ENCODE results near the gene PRKCA.

The PRKCA gene

DNA sequence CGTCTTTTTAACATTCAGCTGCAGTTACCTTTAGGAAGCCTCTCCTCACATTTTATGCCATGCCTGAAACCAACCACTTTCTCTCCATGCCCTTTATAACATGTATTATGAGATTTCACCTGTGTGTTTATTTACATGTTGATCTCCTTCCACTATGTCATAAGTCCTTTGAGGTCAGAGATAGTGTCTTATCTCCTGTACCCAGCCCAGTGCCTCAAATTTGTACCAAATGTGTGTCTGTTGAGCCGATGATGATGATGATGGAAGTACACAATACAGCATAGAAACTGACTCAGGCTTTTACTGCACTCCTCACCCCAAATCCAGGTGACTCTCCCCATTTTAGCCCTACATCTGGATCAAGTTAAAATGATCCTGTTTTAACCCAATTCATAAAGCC lies 353.0 kb downstream of the PRKCA start:
- no peak for DNase-seq (ENCODE audit: low read depth)

DNA sequence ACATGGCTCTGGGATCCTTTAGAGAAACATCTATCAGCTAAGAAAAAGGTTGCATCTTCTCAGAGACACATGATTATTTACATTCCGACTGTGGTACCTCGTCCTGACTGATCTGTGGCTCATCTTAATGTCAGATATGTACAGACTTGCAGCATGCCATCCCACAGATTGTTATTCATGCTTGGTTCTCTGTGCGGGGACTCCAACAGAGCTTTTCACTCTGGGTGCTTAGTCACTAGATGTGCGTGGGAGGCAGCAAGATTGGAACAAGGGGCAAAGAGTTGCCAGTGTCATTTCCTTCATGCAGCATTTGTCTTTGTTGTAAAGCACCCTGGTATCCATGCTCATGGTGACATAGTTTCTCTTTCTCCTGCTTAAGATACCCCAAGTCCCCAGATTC lies 353.4 kb downstream of the PRKCA start:
- DNase-seq (ENCODE audit: low read depth): no peak

DNA sequence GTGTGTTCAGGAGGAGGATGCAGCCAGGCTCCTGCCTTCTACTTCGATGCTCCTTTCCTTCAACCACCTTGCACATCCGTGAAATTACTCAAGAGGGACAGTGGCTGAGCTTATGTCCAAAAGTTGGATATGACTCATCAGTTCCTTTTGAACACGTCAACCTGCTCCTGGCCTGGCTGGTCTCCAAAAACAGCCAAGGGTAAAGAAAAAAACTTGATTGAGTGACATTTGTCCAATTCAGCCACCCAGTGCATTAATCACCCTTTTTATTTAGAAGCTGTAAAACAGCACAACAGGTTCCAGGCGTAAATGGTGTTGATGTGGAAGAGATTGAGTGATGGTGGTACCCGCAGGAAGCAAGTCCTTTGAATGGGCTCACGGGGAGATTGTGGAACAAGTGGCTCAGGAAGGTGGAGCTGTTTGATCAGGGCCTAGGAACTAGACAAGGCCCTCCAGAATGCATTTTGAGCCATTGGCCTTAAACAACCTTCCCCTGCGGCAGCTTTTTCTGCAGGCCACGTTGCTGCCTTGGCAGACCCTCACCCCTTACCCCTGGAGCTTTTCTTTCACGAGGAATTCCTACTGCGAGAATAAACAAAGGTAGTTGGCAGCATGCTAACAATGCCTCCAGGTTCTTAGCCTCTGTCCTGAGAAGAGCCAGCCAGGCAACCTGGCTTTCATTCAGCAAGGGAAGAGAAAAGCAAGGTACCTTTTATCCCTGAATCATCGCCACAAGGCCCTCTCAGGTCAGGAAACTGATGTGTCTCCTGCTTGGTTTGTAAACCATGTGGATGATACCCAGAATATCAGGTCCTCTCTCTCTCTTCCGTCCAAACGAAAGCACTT lies 359.2 kb downstream of the PRKCA start:
- no peak for DNase-seq (ENCODE audit: low read depth)

DNA sequence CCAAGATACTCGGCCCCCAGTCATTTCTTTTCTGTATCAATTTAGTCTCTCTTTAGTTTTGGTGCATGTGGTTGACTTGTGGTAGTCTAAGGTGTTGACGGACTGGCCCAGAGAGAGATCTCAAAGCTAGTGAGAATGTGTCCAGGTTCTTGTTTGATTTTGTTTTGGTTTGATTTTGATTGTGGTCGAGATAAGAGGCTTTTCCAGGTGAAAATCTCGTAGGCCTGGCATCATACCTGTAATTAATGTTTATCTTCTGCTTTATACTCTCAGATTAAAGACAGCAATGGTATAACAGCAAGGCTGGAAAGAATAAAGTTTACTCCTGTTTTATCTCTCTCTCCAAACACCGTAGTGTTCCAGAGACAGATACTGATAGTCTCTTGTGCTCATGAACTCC lies 360.1 kb downstream of the PRKCA start:
- no peak for DNase-seq (ENCODE audit: low read depth)

DNA sequence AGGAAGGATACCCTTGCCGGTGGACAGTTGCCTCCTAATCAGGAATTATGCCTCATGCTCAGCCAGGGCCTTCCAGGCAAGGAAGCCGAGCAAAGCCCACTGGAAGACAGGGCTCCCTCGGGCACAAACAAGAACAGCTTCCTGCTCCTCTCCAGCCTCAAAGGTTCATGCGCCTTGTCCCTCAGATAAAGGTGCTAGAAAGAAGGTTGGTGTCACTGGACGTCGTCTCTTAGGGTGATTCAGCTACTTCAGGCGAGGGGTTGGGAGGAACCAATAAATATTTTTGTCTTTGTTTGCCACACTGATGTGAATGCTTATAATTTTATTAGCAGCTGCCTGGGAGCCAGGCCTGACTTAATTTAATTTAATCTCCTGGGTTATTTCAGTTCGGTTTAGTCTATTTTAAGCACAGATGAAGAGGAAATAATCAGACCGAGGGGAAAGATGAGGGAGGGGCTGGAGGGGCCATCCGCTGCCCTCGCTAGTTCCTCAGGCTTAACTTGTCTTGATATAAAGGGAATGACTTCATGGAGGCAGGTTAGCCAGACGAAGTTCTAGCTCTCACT lies 360.7 kb downstream of the PRKCA start:
- no peak for DNase-seq (ENCODE audit: low read depth)

DNA sequence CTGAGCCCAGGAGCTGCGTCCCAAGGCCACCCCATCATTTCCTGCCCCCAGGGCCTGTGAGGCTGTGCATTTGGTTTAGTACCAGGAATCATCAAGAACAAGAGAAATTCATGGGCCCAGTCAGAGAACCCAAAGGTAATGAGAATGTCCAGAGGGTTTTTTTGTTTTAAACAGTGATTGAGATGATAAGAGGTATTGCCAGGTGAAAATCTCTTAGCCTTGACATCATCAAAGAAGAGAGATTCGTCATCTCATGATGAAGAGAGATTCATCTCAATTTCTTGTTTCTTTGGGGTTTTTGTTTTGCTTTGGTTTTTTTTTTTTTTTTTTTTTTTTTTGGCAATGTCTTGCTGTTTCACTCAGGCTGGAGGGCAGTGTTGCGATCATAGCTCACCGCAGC lies 361.9 kb downstream of the PRKCA start:
- no peak for DNase-seq (ENCODE audit: low read depth)

DNA sequence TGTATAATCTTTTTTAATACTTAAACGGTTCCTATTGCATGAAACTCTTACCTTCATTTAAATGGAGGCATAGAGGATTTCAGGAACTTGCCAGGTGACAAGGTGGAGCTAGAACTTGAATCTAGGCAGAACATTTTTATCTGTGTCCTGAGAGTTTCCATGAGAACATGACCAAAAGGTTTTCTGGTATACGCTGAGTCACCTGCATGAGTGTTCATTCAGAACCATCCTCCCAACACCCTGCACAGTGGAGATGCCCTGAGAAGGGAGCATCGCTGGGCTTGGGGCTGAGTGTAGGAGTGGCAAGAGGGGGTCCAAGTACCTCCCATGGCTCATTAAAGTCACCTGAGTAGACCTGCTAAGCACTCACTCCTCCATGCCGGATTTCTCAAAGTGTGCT lies 362.8 kb downstream of the PRKCA start:
- DNase-seq (ENCODE audit: low read depth): no peak

DNA sequence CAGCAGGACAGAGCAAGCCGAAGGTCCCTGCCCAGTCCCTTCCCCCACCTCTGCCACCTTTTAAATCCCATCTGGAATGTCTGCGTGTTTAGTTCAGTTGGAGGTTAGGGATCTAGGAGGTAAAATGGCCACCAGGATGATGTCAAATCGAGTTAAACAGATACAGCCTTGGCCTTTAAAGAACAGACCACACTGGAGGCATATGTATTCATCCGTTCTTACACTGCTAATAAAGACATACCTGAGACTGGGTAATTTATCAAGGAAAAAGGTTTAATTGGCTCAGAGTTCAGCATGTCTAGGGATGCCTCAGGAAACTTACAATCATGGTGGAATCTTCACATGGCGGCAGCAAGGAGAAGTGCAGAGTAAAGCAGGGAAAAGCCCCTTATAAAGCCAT lies 364.7 kb downstream of the PRKCA start:
- no peak for DNase-seq (ENCODE audit: low read depth)

DNA sequence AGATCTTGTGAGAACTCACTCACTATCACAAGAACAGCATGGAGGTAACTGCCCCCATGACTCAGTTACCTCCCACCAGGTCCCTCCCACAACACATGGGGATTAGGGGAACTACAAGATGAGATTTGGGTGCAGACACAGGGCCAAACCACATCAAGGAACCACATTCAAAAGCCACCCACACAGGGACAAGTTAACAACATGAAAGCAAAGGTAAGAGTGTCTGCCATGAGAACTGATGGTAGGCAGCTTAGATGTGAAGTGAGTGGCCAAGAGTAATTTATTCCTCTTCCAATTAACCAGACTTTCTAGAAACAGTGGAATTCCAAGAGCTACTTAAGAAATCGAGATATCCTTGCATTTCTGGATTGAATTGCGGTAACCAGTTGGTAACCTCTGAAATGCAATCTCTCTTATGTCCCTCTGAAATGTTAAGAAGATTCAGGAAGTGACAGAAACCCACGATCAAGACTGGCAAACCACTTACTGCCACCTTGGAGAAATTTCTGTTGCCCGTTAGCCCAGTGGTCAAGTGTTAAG lies 365.1 kb downstream of the PRKCA start:
- DNase-seq (ENCODE audit: low read depth): no peak

DNA sequence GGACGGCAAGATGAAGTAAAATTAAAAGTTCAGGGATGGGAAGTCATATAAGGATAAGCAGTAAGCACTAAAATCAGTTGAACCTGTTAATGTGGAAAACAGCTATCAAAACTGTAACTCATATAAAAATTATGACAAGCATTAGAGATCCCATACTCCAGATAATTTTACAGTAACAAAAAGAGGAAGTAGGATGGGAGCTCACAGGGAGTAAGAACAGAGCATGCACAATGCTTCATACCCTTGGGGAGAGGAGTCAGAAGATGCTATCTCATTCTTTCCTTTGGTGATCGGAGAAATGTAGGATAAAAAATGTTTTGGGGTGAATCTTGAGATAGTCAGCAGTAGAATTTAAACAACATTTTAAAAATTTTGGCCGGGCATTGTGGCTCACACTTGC lies 367.8 kb downstream of the PRKCA start:
- DNase-seq (ENCODE audit: low read depth): no peak

DNA sequence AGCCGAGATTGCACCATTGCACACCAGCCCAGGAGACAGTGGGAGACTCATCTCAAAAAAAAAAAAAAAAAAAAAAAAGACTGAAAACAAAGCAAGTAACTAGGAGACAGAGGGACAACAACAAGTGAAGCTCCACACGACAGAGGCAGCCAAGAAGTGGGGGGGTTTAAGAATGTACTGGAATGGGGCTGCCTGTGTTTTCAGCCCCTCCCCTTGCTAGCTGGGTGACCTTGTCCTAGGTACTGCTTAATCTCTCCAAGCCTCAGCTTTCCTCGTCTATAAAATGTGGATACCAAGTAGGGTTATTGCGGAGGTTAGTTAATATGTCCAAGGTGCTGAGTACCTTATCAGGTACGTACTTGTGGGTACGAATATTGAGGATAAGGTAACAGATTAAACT lies 368.7 kb downstream of the PRKCA start:
- DNase-seq (ENCODE audit: low read depth): no peak

DNA sequence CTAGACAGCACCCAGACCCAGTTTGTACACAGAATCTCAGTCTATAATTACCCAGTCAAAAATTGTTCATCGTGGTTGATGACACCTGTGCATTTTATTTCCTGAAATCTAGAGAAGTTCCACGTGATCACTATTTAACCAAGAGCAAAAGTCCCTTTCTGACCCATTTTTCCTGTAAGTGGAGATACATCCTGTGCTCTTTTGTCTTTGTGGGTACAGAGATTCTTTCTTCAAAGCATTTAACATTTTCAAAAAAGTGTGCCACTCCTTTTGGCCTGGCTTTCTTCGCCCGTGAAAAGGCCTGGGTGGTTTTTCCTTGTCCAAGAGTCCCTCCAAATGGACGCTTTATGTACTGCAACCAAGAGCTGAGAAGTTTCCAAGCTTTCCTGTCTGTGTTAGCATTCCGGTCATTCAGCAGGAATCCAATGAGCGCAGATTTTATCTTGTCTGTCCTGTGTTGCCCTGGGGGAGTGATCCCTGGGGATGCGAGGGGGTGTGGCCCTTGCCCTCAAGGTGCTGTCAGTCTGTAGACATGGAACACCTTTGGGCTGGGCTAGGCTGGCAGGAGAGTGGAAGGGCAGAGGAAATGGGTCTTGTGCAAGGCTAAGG lies 371.4 kb downstream of the PRKCA start:
- peak; percentile 37 for DNase-seq (ENCODE audit: low read depth)

DNA sequence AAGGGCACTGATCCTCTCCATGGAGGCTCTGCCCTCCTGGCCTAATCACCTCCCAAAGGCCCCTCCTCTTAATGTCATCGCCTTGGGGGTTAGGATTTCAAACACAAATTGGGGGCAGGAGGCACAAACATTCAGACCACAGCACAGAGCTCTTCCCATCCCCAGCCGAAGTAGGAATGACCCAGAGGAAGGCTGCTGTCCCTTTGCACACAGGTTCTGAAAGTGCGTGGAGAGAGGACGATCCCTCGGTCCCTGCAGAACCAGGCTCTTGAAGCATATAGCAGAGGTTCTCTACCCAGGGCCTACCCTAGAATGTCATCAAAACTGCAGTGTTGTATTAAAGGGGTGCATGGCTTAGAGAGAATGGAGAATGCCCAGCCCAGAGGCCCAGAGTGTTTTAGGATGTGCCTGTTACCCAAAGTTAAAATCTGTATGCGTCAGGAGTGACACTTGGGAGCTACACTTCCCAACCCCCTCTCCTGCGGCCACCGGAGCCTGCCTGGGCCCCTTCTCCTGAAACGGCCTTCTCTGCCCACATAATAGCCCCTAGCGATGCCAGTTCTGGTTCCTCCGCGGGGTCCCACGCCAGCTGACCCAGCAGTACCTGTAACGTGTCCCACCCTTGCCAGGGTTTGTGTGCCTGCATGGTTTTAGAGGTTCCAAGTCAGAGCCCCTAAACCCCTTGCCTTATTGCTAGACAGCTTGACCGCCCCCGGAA lies 373.0 kb downstream of the PRKCA start:
- no peak for DNase-seq (ENCODE audit: low read depth)

DNA sequence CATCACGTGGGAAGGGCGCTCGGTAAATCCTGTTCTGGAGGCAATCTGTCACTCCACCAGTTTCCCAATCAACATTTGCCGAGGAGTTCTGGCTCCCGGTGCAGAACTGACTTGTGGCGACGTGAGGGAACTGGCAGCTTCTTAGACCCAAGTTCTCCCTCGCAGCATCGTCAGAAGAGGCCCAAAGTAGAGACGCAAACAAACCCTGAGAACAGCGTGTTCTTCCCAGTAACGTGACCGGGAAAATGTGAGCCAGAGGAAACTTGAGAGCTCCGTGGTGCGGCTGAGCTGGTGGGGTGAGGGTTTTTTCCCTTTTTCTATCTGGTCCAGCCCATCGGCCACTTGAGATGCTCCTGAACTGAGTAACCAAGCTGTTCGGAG lies 373.6 kb downstream of the PRKCA start:
- no peak for DNase-seq (ENCODE audit: low read depth)

DNA sequence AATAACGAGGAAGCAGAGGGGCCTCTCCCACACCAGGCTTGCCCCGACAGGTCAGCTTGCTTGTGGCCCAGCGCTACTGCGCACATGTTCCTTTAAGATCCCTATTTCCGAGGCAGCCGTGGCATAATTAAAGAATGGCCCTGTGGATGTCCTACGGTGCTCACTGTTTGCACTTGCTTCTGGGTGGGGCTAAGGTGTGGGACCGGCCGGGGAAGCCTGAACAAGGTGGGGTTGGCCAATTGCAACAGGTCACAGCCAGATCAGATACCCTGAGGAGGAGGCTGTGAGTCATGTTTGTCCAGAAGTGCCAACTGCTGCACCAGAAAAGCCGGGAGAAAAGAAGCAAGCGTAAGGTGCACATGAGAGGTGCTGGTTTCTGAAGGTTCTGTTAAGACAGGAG lies 374.0 kb downstream of the PRKCA start:
- no peak for DNase-seq (ENCODE audit: low read depth)

DNA sequence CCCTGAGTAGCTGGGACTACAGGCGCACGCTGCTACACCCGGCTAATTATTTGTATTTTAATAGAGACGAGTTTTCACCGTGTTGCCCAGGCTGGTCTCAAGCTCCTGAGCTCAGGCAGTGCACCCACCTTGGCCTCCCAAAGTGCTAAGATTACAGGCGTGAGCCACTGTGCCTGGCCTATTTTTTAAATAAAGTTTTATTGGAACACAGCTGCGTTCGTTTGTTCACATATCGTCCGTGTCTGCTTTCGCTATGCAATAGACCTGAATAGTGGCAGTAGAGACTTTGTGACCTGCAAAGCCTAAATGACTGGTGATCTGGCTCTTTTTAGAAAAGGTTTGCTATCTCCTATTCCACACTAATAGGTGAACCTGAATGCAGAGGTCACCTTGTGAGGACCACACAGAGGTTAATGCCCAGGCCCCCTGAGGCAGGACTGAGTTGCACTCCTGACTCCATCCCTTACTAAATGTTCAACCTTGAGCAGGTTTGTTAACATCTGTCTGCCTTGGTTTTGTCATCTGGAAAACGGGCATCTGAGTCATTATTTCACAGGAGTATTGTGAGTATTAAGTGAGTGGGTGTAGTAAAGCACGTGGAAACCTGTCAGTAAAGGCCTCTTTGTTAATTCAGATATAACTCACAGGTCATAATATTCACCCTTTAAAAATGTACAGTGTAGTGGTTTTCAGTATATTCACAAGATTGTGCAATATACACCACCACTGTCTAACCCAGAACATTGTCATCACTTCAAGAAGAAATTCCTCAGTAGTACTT lies 375.0 kb downstream of the PRKCA start:
- DNase-seq (ENCODE audit: low read depth): peak; percentile 68

DNA sequence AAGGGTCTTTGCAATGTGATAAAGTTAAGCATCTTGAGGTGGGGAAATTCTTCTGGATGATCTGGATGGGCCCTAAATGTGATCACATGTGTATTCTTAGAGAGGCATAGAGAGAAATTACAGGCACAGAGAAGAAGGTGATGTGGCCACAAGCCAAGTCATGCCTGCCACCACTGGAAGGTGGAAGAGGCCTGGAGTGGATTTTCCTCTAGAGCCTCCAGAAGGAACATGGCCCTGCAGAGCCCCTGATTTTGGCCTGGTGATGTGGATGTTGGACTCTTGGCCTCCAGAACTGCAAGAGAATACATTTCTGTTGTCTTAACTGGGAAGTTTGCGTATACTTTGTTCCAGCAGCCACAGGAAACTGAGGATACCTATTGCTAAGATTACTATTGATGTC lies 375.6 kb downstream of the PRKCA start:
- no peak for DNase-seq (ENCODE audit: low read depth)

DNA sequence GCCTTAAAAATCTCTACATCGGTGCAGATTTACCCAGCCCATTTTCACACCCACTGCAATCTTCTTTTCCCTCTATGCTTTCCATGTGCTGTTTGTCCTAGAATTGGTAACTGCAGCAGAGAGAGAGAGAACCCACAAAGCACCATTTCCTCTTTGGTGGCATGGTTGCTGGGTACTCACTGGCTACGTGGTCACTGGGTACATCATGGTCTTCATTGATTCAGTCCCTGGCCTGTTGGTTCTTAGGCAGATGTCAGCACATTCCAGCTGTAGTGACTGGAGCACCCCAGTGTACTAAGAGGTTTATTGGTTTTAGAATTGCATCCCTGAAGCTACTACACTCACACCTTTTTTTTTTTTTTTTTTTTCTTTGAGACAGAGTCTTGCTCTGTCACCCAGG lies 376.4 kb downstream of the PRKCA start:
- DNase-seq (ENCODE audit: low read depth): no peak

DNA sequence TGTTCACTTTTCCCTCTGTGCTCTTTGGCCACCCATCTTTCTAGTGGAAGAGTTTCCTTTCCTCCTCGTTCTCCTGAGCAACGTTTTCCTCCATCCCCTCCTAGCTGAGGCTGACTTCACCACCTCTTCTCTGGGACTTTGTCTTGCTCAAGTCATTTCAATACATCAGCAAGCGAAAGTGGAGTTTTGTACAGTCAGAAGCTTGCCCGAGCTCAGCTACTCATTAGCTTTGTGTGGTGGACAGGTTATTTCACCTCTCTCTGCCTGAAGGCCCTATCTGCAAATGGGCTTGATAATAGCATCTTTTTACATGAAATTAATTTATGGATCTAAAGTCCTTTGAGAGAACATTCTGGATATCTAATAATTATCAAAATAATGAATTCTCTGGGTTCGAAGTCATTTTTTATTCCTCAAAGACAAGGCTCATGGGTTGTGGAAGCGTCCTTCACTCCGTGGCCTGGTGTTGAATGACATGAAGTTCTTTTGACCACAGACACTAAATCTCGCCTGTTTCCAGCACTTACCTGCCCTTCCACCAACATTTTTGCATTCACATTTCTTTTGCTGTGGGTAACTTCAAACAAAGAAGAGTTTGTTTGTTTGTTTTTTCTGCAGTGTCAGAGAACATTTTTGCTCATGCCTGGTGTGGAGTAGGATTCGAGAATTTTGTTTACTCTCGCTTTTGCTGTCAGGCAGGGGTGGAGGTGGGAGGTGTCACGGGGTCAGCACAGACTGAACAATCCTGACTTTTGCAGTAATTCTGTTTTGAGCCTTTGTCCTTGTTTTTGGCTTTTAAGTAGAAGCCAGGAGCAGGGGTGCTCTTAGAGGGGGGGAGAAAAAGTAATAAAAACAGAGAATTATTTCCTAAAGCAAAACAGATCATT lies 377.5 kb downstream of the PRKCA start:
- no peak for DNase-seq (ENCODE audit: low read depth)

DNA sequence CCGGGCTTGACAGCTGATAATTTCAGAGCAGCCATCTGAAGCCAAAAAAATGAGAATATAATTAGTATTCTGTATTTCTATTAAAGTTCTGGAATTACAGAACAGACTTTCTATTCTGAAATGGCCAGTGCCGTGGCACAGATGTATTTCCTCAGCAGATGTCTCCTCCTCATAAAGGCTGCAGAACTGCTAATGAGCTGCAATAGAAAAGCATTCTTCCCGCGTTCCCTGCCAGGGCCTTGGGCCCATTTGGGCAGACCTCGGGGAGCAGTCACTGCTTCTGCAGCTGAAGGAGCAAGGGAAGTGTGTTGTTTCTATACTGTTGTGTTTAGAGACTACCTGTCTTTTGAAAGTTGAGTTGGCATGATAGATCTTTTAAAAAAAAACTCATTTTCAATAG lies 379.9 kb downstream of the PRKCA start:
- DNase-seq (ENCODE audit: low read depth): no peak

DNA sequence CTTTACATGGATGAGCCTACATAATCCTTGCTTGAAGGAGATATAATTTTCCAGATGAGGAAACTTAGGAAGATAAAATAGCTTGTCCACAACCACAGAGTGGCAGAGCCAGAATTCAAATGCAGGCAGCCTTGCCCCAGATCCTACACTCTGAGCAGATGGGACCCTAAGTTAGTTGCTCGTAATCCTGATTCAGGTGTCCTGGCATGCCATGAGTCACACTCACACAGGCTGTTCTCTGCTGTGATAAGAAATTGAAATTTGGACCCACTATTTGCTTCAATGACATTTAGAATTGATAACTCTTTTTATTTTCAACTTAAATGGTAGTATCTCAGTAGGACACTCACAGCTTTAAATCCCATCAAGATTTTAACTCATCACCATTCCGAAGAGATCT lies 381.8 kb downstream of the PRKCA start:
- no peak for DNase-seq (ENCODE audit: low read depth)
